CD14-positive monocyte (primary cell): ENCODE results near the gene TENT4B. TPM values are rescaled to one million over a fixed set of nuclear protein-coding genes. Genes with fewer than 3 reads are reported as not detected.
A peak's percentile ranks its signal among the peaks of the same experiment; 100 is the strongest.

Experiments
- DNase-seq, 3 donors: peaks; one replicate each; pipeline ENCODE4 v3.0.0-alpha.2; 2011 to 2022
- H2AFZ ChIP-seq: 2 replicates; pipeline ENCODE4 v1.6.0; 2012; ENCODE audit warnings: mild to moderate bottlenecking, low read depth, low read length, inconsistent platforms; ENCODE audit not compliant: insufficient read depth, poor library complexity, severe bottlenecking
- H3K27ac ChIP-seq, 2 donors: 1 replicate in 1 of 2; 2 replicates in 1 of 2; pipeline ENCODE4 v1.5.1; 2012 to 2013; ENCODE audit warnings: low read length in 2 of 2, control low read depth in 1 of 2, inconsistent platforms in 1 of 2, low read depth in 1 of 2, mild to moderate bottlenecking in 1 of 2
- H3K27me3 ChIP-seq, 2 donors: one replicate each; pipeline versions ENCODE4 v1.6.0 to v1.6.1; 2011 to 2013; ENCODE audit warnings: low read length in 2 of 2; ENCODE audit not compliant: control insufficient read depth in 2 of 2, insufficient read depth in 2 of 2
- H3K36me3 ChIP-seq, 2 donors: replicated peaks in 1 of 2; 1 replicate in 1 of 2; 2 replicates in 1 of 2; pipeline versions ENCODE4 v1.5.1 to v1.6.1; 2012 to 2013; ENCODE audit warnings: low read length in 2 of 2, control low read depth in 1 of 2, inconsistent platforms in 1 of 2, mild to moderate bottlenecking in 1 of 2; ENCODE audit not compliant: insufficient read depth in 2 of 2, control insufficient read depth in 1 of 2
- H3K4me1 ChIP-seq, 2 donors: 1 replicate in 1 of 2; 2 replicates in 1 of 2; pipeline versions ENCODE4 v1.5.1 to v1.6.1; 2012 to 2013; ENCODE audit warnings: low read length in 2 of 2, control low read depth in 1 of 2, inconsistent platforms in 1 of 2, mild to moderate bottlenecking in 1 of 2, moderate library complexity in 1 of 2; ENCODE audit not compliant: insufficient read depth in 2 of 2, control insufficient read depth in 1 of 2
- H3K4me2 ChIP-seq: replicated peaks from 2 replicates; pipeline ENCODE3; 2012; ENCODE audit warnings: low read length, moderate library complexity, mild to moderate bottlenecking; ENCODE audit not compliant: poor library complexity, severe bottlenecking; ENCODE audit errors: extremely low read depth
- H3K4me3 ChIP-seq, 3 experiments: fragments of 200-600 bp in 1 of 3; sonication (generic) in 1 of 3; replicated peaks in 1 of 3; 1 replicate in 2 of 3; 2 replicates in 1 of 3; pipeline ENCODE4 v1.5.1; 2011 to 2013; ENCODE audit warnings: low read length in 3 of 3, mild to moderate bottlenecking in 3 of 3, control low read depth in 2 of 3, low read depth in 2 of 3, inconsistent platforms in 1 of 3, moderate library complexity in 1 of 3
- H3K79me2 ChIP-seq: 2 replicates; pipeline ENCODE4 v1.6.0; 2012; ENCODE audit warnings: mild to moderate bottlenecking, control low read depth, inconsistent platforms, low read length, moderate library complexity; ENCODE audit not compliant: insufficient read depth
- H3K9ac ChIP-seq: 2 replicates; pipeline ENCODE4 v1.6.0; 2017; ENCODE audit warnings: low read length, mild to moderate bottlenecking; ENCODE audit not compliant: insufficient read depth, poor library complexity, severe bottlenecking
- H3K9me3 ChIP-seq, 2 donors: replicated peaks in 1 of 2; 1 replicate in 1 of 2; 2 replicates in 1 of 2; pipeline versions ENCODE4 v1.5.1 to v1.6.1; 2012 to 2013; ENCODE audit warnings: low read length in 2 of 2, control low read depth in 1 of 2; ENCODE audit not compliant: control insufficient read depth in 1 of 2, insufficient read depth in 1 of 2
- H4K20me1 ChIP-seq: 2 replicates; pipeline ENCODE4 v1.6.0; 2012; ENCODE audit warnings: mild to moderate bottlenecking, low read length, control low read depth, moderate library complexity; ENCODE audit not compliant: insufficient read depth
- H3K27ac Mint-ChIP-seq, 7 donors: one replicate each; pipeline ENCODE4 v1.8.0; 2020; ENCODE audit warnings: mild to moderate bottlenecking in 7 of 7, mixed read lengths in 7 of 7, moderate library complexity in 6 of 7, inconsistent platforms in 2 of 7
- H3K27me3 Mint-ChIP-seq, 3 donors: one replicate each; pipeline ENCODE4 v1.8.0; 2021 to 2022; ENCODE audit warnings: low read depth in 3 of 3, mild to moderate bottlenecking in 3 of 3, mixed read lengths in 3 of 3, moderate library complexity in 3 of 3, inconsistent platforms in 1 of 3
- H3K36me3 Mint-ChIP-seq, 2 donors: one replicate each; pipeline ENCODE4 v1.8.0; 2020; ENCODE audit warnings: mixed read lengths in 2 of 2, inconsistent platforms in 1 of 2, mild to moderate bottlenecking in 1 of 2
- H3K4me1 Mint-ChIP-seq: one replicate; pipeline ENCODE4 v1.8.0; 2020; ENCODE audit warnings: mild to moderate bottlenecking, mixed read lengths
- H3K4me3 Mint-ChIP-seq, 2 donors: one replicate each; pipeline ENCODE4 v1.8.0; 2020; ENCODE audit warnings: mild to moderate bottlenecking in 2 of 2, mixed read lengths in 2 of 2, moderate library complexity in 1 of 2
- H3K9me3 Mint-ChIP-seq, 7 donors: one replicate each; pipeline ENCODE4 v1.8.0; 2020 to 2022; ENCODE audit warnings: mixed read lengths in 7 of 7, mild to moderate bottlenecking in 6 of 7, moderate library complexity in 6 of 7, inconsistent platforms in 2 of 7
- whole genome bisulfite sequencing: methylation state at CpG from one replicate; pipeline ENCODE4 v1.1.5; 2013; ENCODE audit warnings: missing lambda C conversion rate; ENCODE audit not compliant: insufficient coverage; 5-methylcytosine and 5-hydroxymethylcytosine counted together
- intact Hi-C, 2 donors: fragments of 100-400 bp; cut with micrococcal nuclease; formaldehyde crosslinking; loops; one replicate each; pipeline versions ENCODE4 v1.15.0 to v1.15.1; 2023
- polyA plus RNA-seq, 3 donors: library from polyadenylated mRNA; depleted of rRNA in 1 of 3; unstranded in 2 of 3; stranded (reverse) in 1 of 3; fragments of 300-500 nt in 2 of 3; fragments of >200 nt in 1 of 3; fragmentation: Illumina TruSeq in 2 of 3; gene quantifications; 1 replicate in 2 of 3; 2 replicates in 1 of 3; pipeline ENCODE4 v1.2.3, GENCODE V29; 2012 to 2021
- TF ChIP-seq, protein P1 (sequence below): fragments of 200-600 bp; IDR thresholded peaks from one replicate; pipeline ENCODE4 v1.8.0; 2022; ENCODE audit warnings: antibody characterized with exemption, mild to moderate bottlenecking

The TENT4B gene
- polyA plus RNA-seq, 3 donors: 1.4 to 9.0 (median 1.7) TPM

DNA sequence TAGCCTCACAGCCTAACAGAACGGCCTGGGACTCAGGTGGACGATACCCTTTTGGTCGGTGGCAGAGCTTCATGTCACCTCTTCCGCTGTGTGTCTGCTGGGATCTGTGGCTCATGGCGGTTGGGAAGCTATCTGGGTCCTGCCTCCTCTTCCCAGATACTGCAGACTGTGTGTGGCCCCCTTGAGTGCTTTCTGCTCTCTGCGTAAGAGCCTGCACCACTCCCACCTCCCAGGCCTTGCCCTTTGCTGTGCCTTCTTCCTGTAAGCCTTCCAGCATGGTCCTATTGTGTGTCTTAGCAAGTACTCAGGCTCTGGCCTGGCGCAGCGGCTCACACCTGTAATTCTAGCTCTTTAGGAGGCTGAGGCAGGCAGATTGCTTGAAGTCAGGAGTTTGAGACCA is 95.7 kb downstream of the TENT4B start:
- Mint-ChIP-seq H3K27me3 (peaks cover 1 to 8% (median 3%) of the 10 kb centered on the region in 3 donors), H3K4me3 (no peak overlapping the region), H3K9me3 (peaks cover 0 to 2% (median 0%) of the 10 kb centered on the region in 7 donors), H3K36me3 (peaks cover 4 to 10% of the 10 kb centered on the region in 2 donors), H3K4me1 (peaks cover 57% of the 10 kb centered on the region), H3K27ac (no peak overlapping the region)
- peaks cover 29 to 66% of the 10 kb centered on the region in 2 donors for H3K4me1 ChIP-seq
- H3K27ac ChIP-seq: no peak overlapping the region
- no peak overlapping the region for H2AFZ ChIP-seq
- no peaks in the 10 kb centered on the region for H3K9me3 ChIP-seq
- peaks cover 10% of the 10 kb centered on the region for H4K20me1 ChIP-seq
- H3K27me3 ChIP-seq: no peaks in the 10 kb centered on the region
- no peak overlapping the region for H3K4me3 ChIP-seq
- no peak overlapping the region for H3K9ac ChIP-seq
- 94% methylated on average over 6 of the region's 8 CpGs for WGBS
- TF ChIP-seq, protein P1, sequence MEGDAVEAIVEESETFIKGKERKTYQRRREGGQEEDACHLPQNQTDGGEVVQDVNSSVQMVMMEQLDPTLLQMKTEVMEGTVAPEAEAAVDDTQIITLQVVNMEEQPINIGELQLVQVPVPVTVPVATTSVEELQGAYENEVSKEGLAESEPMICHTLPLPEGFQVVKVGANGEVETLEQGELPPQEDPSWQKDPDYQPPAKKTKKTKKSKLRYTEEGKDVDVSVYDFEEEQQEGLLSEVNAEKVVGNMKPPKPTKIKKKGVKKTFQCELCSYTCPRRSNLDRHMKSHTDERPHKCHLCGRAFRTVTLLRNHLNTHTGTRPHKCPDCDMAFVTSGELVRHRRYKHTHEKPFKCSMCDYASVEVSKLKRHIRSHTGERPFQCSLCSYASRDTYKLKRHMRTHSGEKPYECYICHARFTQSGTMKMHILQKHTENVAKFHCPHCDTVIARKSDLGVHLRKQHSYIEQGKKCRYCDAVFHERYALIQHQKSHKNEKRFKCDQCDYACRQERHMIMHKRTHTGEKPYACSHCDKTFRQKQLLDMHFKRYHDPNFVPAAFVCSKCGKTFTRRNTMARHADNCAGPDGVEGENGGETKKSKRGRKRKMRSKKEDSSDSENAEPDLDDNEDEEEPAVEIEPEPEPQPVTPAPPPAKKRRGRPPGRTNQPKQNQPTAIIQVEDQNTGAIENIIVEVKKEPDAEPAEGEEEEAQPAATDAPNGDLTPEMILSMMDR: no peak
- DNase-seq: no peak
- intact Hi-C loops: loop anchor here in 1 of 2 donors (5.0 kb wide), 1 partner anchor 33 kb away; no protein-coding TSS in a partner anchor
- peaks cover 47% of the 10 kb centered on the region for H3K79me2 ChIP-seq
- no peaks in the 10 kb centered on the region for H3K36me3 ChIP-seq
- H3K4me2 ChIP-seq: no peak overlapping the region

DNA sequence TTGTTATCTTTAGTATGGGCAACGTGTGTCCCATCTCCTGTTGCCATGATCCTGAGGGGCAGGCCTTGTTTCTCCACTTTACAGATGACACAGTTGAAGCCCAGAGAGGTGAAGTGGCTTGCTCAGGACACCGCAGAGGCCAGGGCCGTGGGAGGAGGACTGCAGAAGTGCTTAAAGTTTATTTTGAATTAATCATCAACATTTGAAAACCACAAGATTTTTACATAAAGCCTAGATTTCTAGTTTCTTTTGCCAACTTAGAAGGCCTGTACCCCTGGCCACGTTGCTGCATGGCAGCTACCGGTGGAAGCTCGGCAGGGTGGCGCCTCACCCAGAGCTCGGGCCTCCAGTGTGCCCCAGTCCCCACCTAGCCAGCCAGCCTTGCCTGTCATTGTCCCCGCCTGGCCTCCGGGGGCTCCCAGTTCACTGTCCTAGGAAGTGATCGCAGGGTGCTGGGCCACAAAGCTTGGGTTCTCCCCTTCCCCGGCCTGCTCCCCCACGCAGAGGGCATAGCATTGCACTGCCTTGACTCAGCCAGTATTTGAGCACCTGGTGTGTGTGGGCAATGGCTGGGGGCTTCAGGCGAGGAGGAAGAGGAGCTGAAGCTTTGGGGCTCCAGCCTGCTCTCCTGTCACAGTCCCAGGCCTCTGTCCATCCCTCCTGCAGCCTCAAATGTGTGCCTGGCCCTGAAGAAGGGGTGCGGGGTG is 98.4 kb downstream of the TENT4B start:
- H3K4me3 Mint-ChIP-seq: no peak overlapping the region
- no peak overlapping the region for H3K4me3 ChIP-seq
- intact Hi-C loops: no loop called here
- H3K27ac ChIP-seq: no peak overlapping the region
- peaks cover 0 to 3% (median 0%) of the 10 kb centered on the region in 7 donors for H3K9me3 Mint-ChIP-seq
- H3K27me3 Mint-ChIP-seq: peaks cover 0 to 10% (median 2%) of the 10 kb centered on the region in 3 donors
- no peaks in the 10 kb centered on the region for H3K27me3 ChIP-seq
- H3K9ac ChIP-seq: no peak overlapping the region
- DNase-seq: no peak
- H3K4me1 ChIP-seq: peaks cover 18 to 51% of the 10 kb centered on the region in 2 donors
- no peak overlapping the region for H2AFZ ChIP-seq
- TF ChIP-seq, protein P1: no peak
- 77% methylated on average over 12 of the region's 15 CpGs for WGBS
- H4K20me1 ChIP-seq: peaks cover 13% of the 10 kb centered on the region
- peaks cover 47% of the 10 kb centered on the region for H3K79me2 ChIP-seq
- peaks cover 9 to 16% of the 10 kb centered on the region in 2 donors for H3K36me3 Mint-ChIP-seq
- H3K27ac Mint-ChIP-seq: peak overlapping the region in 3 of 7 donors; percentile 50 to 85 (median 70)
- H3K36me3 ChIP-seq: no peaks in the 10 kb centered on the region
- no peak overlapping the region for H3K4me2 ChIP-seq
- peaks cover 44% of the 10 kb centered on the region for H3K4me1 Mint-ChIP-seq
- H3K9me3 ChIP-seq: no peaks in the 10 kb centered on the region
